Measurements from ENCODE around the gene VWA8.

DNA sequence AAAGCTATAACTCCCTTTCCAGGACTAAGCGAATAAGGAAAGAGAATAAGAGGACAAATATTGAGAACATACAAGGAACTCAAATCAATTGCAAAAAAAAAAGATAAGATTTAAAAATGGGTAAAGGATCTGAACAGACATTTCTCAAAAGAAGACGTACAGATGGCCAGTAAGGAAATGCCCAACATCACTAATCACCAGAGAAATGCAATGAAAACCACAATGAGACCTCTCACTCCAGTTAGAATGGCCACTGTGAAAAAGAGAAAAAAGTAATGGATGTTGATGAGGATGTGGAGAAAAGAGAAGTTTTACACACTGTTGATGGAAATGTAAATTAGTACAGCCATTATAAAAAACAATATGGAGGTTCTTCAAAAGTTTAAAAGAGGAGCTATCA lies 63.8 kb downstream of the VWA8 start:
- no peak for TF ChIP-seq POLR2AphosphoS5 (IDR thresholded peaks at IDR 0.05; ENCODE audit: low read depth, low read length)
- TF ChIP-seq, protein P1, sequence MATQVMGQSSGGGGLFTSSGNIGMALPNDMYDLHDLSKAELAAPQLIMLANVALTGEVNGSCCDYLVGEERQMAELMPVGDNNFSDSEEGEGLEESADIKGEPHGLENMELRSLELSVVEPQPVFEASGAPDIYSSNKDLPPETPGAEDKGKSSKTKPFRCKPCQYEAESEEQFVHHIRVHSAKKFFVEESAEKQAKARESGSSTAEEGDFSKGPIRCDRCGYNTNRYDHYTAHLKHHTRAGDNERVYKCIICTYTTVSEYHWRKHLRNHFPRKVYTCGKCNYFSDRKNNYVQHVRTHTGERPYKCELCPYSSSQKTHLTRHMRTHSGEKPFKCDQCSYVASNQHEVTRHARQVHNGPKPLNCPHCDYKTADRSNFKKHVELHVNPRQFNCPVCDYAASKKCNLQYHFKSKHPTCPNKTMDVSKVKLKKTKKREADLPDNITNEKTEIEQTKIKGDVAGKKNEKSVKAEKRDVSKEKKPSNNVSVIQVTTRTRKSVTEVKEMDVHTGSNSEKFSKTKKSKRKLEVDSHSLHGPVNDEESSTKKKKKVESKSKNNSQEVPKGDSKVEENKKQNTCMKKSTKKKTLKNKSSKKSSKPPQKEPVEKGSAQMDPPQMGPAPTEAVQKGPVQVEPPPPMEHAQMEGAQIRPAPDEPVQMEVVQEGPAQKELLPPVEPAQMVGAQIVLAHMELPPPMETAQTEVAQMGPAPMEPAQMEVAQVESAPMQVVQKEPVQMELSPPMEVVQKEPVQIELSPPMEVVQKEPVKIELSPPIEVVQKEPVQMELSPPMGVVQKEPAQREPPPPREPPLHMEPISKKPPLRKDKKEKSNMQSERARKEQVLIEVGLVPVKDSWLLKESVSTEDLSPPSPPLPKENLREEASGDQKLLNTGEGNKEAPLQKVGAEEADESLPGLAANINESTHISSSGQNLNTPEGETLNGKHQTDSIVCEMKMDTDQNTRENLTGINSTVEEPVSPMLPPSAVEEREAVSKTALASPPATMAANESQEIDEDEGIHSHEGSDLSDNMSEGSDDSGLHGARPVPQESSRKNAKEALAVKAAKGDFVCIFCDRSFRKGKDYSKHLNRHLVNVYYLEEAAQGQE (IDR thresholded peaks at IDR 0.05; ENCODE audit: insufficient read depth in 1 of 2, low read depth in 2 of 2, low read length in 2 of 2): no peak
